HG03039 (cell line): ENCODE measurements around the gene DYRK1B.

ENCODE experiments used
- ATAC-seq: cut with Tn5 transposase; IDR thresholded peaks from one replicate; pipeline ENCODE4 v1.9.1; 2021; ENCODE audit warnings: mild to moderate bottlenecking, moderate library complexity; ENCODE audit not compliant: unreplicated experiment

Gene DYRK1B

GRCh38 chr19:39864118-39864517 is 30.2 kb upstream of the DYRK1B start:
- no peak for ATAC-seq

GRCh38 chr19:39858541-39858940 is 24.6 kb upstream of the DYRK1B start:
- no peak for ATAC-seq

- no peak for ATAC-seq
Measured at GRCh38 chr19:39852882-39853281, 18.9 kb upstream of the DYRK1B start.

GRCh38 chr19:39850892-39851291 is 16.9 kb upstream of the DYRK1B start:
- no peak for ATAC-seq

- ATAC-seq: no peak
Measured at GRCh38 chr19:39848392-39848791, 14.4 kb upstream of the DYRK1B start.

GRCh38 chr19:39847525-39847924 is 13.6 kb upstream of the DYRK1B start:
- no peak for ATAC-seq

GRCh38 chr19:39846678-39847486 is 12.9 kb upstream of the DYRK1B start:
- ATAC-seq: no peak

GRCh38 chr19:39845933-39846677 is 12.1 kb upstream of the DYRK1B start, which contains the start of gene FBL:
Gene FBL (minus strand): TSS chr19:39846379. CDS start chr19:39846300, 79 bp downstream.
- peak; percentile 69 for ATAC-seq

- ATAC-seq: no peak
Measured at GRCh38 chr19:39845584-39845932, 11.6 kb upstream of the DYRK1B start.

GRCh38 chr19:39845172-39845571 is 11.2 kb upstream of the DYRK1B start:
- ATAC-seq: no peak

- ATAC-seq: no peak
Measured at GRCh38 chr19:39843919-39844793, 10.2 kb upstream of the DYRK1B start.

- ATAC-seq: no peak
Measured at GRCh38 chr19:39842693-39843435, 8.9 kb upstream of the DYRK1B start.

GRCh38 chr19:39841041-39841440 is 7.1 kb upstream of the DYRK1B start:
- ATAC-seq: no peak

- no peak for ATAC-seq
Measured at GRCh38 chr19:39840492-39840891, 6.5 kb upstream of the DYRK1B start.

GRCh38 chr19:39839678-39840327 is 5.8 kb upstream of the DYRK1B start:
- ATAC-seq: no peak

- ATAC-seq: no peak
Measured at GRCh38 chr19:39838569-39838968, 4.6 kb upstream of the DYRK1B start.

GRCh38 chr19:39837978-39838377 is 4.0 kb upstream of the DYRK1B start:
- ATAC-seq: no peak

GRCh38 chr19:39834287-39834841 is 402 bp upstream of the DYRK1B start:
- ATAC-seq: no peak

GRCh38 chr19:39833160-39833463 is 850 bp downstream of the DYRK1B start:
- peak; percentile 8 for ATAC-seq
